HG03139 (cell line): Measurements from ENCODE around the gene CDK10.
A peak's percentile ranks its signal among the peaks of the same experiment; 100 is the strongest.

Source experiments
- ATAC-seq: cut with Tn5 transposase; IDR thresholded peaks from one replicate; pipeline ENCODE4 v1.9.1; 2021; ENCODE audit not compliant: unreplicated experiment

Gene CDK10

DNA sequence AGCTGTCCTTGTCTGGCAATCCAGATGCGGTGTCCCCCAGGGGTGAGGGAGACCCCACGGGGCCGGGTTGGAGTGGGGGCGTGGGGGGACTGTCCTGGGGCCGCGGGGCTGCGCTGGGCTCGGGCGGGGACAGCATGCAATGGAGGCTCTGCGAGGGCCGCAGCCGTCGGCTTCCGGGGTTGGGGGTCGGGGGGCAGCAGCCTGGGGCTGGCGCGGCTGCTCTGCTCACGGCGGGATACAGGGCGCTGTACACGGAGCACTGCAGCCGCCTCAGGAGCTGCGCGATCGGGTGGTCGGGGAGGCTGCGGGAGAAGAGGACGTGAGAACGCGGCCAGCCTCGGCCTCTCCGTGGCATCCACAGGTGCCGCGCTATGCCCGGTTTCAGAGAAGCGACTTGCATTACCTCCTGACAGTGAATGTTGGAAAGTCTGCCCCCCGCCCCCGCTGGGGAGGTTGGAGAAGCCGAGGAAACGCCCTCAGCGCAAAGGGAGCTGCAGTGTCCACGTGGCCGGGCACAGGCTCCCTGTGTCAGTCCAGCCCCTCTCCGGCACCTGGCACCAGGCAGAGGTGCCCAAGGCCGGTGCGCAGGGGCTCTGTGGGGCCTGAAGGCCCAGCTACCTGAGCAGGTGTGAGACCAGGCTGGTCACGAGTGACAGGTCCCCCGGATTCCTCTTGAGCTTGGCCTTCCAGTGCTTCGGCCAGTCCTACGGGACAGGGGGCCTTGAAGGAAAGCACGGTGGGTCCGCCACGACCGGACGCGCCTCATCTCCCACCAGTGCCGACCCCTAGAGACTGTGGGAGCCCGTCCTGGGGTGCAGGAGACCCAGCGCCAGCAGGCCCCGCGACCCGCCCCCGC lies 24.4 kb downstream of the CDK10 start:
- no peak for ATAC-seq

DNA sequence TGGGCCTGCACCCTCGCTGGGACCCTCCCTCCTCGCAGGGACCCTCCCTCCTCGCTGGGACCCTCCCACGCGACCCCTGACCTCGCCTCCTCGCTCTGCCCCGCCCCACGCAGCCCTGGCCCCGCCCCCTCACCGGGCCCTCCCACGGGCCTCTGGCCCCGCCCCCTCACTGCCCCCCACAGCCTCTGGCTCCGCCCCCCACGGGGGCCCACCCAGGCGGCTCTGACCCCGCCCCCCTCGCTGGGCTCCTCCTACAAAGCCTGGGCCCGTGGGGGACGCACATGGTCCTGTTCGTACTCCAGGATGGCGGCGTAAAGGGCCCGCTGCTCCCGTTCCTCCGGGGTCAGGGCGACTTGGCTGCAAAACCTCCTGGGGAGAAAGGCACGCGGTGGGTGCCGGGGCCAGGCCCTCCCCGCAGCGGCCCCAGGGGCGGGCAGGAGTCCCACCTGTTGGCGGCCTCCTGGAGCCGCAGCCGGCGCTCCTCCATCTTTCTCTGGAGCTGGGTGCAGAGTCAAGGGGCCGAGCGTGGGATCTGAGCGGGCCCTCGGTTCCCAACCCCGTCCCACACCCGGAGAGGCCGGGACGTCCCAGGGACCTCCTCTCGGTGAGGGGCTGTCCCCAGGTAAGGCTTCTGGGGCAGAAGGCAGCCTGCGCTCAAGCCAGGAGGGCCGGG lies 25.2 kb downstream of the CDK10 start:
- no peak for ATAC-seq

DNA sequence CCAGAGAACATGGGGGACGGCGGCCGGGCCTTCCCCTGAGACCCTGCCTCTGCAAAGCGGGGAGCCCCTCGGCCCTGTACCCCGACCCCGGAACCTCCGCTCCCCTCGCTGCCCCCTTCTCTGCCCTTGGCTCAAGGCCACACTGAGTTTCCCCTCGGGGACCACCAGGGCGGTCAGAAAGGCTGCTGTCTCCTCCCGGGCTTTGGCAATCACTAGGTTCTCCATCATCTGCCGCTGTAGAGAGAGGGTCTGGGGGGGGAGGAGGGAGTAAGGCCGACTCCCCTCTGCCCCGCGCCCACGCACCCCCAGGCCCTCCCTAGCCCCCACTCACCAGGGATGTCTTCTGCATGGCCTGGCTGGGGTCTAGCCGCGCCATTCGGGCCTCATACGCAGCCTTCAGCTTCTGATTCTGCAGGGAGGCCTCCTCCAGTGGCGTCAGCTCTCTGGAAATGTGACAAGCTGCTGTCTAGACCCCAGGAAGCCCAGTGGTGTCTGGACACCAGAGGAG lies 25.8 kb downstream of the CDK10 start:
- no peak for ATAC-seq

DNA sequence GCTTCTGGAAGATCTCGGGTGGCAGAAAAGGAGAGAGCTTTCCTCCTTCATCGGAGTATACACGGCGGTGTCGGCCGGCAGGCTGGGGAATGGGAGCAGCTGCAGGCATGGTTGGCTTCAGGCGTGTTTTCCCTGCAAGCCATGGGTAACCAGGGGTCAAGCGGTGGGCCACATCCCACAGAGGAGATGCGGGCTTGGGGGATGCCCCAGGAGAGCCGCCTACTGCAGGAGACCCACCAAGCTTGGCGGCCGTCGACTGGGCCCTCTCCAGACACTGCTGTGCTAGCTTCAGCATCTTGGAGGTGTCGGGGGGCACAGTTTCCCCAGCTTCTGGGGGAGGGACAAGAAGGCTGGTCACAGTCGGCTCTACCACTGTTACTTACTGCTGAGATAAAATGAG lies 30.0 kb downstream of the CDK10 start:
- ATAC-seq: no peak

DNA sequence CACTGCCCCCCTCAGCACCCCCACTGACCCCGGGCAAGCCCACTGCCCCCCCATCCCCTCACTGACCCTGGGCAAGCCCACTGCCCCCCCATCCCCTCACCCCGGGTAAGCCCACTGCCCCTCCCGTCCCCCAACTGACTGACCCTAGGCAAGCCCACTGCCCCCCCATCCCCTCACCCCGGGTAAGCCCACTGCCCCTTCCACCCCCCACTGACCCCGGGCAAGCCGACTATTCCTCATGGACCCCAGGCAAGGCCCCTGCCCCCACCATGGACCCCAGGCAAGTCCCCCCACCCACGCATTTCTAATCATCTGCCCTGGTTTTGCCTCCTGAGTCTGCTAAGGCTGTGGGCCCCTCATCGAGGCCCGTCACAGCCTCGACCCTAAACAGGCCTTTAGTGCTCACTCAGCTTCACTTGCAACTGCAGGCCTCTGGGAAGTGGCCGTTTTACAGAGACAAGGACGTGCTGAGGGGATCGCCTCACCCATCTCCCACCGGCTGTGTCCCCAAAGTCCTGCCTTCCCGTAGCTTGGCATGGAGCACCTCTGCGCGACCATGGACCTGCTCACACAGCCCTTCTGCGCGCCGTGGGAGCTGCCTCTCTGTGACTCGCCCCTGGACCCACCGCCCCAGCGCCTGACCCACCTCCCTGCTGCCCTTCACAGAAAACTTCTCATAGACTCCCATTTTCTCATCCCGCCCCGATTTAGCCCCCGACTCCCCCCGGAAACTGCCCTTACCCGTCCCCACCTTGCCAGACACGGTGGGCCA lies 30.6 kb downstream of the CDK10 start:
- no peak for ATAC-seq

DNA sequence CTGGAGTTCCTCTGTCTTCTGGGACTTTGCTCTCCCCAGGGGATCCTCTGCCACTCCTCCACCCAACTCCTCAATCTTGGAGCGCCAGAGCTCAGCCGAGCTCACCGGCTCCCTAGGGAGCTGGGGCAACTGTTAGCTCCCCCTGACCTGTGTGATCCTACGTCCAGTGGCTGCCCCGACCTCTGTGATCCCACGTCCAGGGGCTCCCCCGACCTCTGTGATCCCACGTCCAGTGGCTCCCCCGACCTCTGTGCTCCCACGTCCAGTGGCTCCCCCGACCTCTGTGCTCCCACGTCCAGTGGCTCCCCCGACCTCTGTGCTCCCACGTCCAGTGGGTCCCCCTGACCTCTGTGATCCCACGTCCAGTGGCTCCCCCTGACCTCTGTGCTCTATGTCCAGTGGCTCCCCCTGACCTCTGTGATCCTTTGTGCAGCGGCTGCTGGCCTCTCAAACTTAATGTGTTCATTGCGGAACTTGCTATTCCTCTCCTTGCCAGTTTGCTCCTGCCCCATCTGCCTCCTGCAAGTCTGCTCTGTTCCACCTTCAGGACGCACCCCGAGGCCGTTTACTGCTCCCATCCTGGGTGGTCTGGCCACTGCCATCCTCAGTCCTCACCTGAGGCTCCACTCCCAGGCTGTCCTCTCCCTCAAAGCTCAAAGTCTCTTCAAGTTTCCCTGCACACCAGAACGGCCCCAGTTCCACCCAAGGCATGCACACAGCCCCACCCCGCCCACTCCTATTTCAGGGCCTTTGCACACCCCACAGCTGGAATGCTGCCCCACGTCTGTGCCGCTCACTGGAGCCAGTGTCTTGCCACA lies 31.4 kb downstream of the CDK10 start:
- ATAC-seq: no peak

DNA sequence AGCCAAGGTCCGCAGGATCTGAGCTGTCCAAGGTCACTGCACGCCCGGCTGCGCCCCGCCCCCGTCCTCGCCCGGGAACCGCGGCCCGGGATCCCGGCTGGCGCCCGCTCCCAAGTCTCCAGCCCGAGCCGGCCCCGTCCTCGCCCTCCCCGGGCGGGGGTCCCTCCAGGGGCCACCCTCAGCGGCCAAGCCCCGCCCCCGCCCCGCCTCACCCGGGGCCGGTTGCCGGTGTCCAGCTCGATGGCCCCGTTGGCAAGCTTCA lies 34.0 kb downstream of the CDK10 start:
- peak; percentile 6 for ATAC-seq

DNA sequence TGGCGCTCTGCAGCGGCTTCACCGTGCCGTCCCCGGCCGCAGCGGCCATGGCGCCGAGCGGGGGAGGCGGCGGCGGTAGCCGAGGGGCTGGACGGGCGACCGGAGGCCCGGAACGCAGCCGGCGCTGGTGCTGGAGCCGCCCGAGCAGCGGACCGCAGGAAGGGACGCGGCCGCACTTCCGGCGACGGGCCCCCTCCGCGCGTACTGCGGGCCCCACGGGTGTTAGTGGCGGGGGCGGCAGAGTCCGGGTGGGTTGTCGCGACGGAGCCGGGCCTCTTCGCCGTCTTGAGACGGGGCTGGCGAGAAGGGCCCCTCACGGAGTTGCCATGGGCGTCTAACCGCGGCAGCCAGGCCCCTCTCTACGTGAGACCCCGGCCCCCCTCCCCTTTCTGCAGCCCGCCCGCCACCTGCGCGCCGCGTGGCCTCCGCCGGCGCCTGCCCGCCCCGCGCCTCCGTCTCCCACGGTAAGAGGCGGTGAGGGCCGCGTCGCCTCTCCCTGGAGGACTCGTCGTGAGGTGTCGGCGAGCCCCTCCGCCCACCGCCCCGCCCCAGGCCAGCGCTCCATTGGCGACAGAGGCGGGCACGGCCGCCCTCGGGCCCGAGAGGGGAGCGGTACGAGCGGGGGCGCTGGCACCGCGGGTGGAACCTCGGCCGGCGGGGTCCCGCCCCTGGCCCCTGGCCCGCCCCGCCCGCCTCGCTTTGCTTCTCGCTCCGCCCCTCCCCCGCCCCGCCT lies 34.5 kb downstream of the CDK10 start, which contains the start of the genes VPS9D1 and ZNF276:
VPS9D1 (minus strand) TSS at position 86 of the 733 bp plus-strand sequence; CDS start at position 49, 37 bp downstream.
ZNF276 (plus strand) TSS at position 725 of the 733 bp plus-strand sequence. CDS start 104 bp downstream, outside the sequence.
- peak; percentile 45 for ATAC-seq

DNA sequence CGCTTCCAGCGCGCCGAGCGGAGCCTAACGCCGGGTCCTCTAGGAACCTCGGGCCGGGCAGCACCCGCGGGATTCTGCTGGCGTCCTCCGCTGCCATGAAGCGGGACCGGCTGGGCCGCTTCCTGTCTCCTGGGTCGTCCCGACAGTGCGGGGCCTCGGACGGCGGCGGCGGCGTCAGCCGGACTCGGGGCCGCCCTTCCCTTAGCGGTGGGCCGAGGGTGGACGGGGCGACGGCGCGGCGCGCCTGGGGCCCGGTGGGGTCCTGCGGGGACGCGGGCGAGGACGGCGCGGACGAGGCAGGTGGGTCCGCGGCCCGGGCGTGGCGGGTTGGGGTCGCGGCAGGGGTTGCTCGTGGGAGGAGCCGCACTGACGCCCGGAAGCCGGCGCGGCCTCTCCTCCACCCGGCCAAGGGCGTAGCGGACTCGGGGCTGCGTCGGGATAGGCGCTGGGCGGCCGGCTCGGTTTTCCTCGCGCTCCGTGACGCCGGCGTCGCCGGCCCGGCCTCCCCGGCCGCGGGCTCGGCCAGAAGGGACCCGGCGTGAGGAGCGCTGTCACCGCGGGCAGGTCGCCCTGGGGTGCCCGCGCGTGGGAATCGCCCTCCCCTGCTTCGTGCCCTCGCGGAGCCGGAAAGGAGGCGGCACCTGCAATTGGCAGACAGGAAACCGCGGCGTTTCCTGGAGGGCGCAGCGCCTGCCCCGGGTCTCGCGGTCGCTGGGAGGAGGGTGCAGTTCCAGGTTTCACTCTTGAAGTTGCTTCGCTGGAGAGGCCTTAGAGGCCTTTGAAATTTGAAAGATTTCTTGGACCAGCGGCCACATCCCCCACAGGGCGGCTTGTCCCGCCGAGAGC lies 35.3 kb downstream of the CDK10 start:
- ATAC-seq: peak; percentile 25

DNA sequence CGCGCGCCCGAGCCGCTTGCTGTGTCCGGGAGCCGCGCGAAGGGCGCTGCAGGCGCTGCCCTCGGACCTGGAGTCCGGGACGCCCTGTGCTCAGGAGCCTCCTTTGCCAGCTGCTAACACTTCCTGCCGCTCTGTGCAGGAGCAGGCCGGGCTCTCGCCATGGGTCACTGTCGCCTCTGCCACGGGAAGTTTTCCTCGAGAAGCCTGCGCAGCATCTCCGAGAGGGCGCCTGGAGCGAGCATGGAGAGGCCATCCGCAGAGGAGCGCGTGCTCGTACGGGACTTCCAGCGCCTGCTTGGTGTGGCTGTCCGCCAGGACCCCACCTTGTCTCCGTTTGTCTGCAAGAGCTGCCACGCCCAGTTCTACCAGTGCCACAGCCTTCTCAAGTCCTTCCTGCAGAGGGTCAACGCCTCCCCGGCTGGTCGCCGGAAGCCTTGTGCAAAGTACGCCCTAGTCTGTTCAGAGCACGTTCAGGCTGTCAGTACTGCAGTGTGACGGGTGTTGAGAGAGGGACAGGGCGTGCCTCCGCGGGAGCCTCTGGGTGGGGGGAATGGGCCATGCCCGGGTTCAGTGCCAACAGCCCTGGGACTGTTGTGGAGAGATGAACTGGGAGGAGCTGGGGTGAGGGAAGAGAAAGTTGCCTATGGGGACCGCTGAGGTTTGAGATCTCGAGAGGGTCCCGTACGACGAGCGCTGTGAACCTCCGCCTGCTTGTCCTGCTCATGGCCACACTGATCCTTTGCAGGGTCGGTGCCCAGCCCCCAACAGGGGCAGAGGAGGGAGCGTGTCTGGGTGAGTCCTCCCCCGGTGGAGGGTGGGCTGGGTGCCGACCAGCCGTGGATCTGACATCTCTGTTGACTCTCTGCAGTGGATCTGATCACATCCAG lies 36.1 kb downstream of the CDK10 start:
- ATAC-seq: peak; percentile 5

DNA sequence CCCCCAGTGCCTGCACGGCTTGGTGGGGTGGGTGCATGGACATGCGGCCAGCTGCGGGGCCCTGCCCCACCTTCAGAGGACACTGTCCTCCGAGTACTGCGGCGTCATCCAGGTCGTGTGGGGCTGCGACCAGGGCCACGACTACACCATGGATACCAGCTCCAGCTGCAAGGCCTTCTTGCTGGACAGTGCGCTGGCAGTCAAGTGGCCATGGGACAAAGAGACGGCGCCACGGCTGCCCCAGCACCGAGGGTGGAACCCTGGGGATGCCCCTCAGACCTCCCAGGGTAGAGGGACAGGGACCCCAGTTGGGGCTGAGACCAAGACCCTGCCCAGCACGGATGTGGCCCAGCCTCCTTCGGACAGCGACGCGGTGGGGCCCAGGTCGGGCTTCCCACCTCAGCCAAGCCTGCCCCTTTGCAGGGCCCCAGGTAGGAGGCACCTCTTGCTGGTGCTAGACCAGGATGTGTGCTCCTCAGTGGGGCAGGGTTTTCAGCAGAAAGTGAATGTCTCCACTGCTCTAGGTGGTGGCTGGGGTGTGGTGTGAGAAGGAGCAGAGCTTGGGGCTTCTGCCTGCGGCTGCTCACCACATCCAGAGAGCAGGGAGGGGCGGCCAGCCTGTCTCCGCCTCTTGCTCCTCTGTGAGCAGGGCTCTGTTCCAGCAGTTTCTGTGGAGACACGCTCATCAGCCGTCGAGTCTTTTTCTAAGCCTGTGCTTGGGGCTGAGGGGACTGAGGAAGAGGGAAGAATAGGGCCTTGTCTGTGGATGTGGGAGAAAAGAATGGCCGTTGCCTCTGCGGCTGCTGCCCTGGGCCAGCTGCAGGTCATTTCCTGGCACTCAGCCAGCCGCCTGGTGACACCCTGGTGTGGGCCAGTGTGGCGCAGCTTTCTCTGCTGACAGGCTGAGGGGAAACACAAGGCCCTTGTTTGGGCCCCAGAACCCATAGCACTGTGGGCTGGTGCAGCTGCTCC lies 37.1 kb downstream of the CDK10 start:
- no peak for ATAC-seq

DNA sequence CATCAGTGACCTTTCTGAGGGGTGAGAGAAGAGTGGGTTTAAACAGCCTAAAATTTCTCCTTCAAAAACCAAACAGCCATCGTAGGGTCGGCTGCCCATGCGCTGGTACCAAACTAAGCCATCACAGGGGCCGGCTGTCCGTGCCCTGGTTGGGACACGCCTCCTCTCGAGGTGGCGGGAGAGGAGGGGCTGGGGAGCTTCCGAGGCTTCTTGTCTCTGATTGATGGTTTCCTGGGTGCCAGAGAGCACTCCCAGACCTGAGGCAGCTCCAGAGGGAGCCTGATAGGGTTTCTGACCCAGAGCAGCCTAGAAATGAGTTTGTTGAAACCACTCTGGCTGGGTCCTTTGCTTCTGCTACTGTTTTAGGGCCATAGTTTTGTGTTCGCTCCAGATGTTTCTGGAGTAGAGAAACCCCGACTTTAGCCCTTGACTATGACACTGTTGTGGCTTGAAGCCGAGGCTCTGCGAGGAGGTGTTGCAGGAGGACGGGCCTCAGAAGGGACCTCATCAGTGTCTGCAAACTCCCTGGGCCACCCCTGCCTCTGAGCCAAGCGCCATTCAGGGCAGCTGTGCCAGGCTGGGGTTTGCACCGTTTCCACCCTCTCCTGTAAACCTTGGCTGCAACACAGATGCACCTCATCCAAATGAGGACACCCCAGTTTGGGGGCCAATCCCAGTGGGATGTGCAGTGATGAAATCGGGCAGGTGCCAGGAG lies 41.1 kb downstream of the CDK10 start:
- no peak for ATAC-seq

DNA sequence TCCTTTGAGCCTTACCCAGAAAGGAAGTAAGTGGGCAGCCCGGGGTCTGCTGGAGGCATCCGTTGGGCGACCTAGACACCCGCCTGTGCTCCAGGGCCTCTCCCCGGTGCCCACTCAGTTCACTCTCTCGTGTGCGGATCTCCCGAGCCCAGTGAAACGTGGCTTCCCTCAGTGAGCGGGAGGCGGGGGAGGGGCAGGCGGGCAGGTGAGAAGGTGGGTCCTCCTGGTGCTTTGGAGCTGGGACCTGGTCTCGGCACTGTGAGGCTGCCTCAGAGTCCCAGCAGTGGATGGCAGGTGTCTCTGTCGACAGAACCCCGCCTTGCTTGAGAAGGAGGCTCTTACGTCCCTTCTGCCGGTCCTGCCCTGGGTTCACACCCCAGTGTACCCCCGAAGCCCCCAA lies 42.8 kb downstream of the CDK10 start:
- no peak for ATAC-seq

DNA sequence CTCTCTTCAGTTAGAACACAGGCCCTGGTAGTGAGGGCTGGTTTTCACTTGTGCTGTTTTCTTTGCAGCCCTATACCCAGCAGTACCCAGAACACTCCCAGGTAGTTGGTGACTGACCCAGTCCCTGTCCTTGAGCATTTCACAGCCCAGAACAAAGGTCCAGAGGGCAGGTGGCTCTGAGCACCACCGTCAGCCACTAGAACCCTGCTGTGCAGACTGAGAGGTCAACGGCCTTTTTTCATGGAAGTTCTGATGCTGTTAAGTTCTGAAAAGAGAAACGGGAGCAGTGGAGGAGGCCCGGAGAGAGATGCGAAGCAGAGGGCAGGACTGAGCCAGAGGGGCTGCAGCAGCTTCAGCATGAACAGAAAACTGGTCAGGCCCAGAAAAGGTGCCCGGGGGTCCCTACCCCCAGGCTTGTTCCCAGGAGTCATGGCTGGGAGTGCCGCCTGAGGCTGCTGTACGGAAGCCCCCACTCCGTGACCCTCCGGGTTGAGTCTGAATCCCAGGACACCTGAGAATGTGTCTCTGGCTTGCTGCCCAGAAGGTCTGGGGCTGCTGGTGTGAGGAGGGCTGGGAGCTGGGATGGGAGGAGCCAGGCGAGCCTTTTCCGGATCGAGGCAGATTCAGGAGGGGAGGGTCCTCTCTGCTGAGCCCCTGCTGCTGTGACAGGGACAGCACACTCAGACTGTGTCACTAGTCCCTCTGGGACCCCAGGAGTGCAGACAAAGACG lies 43.5 kb downstream of the CDK10 start:
- ATAC-seq: no peak

DNA sequence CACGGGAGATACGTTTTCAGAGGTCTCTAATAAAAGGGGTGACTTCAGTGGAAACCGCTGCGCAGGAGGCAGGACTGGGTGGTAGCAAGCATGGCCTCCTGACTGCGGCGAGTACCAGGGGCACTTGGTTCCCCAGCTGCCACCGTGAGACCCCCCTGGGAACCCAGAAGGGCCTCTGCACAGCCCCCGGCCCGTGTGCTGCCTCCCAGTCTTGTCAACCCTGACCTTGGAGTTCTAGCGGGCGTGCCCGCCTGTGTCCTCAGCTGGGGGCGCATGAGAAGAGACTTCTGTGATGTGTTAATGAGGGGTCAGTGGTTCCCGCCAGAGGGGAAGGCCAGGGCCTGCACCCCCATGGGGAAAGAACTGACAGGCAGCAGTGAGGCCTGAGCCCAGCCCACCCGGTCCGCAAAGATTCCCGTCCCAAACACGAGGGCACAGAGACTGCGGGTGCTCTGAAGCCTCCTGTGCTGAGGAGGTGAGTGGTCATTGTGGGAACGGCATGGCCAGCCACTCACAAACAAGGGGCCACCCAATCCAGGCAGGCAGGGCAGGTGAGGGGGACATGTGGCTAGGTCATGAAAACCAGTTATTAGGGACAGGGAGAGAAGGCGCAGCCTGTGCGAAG lies 44.2 kb downstream of the CDK10 start:
- no peak for ATAC-seq
